ENCODE data around the gene MACF1.
A peak's percentile ranks its signal among the peaks of the same experiment; 100 is the strongest.

MACF1 gene

GRCh38 chr1:39310015-39310414 lies 105.5 kb downstream of the MACF1 start:
- no peak for DNase-seq (ENCODE audit: low spot score)

DNA sequence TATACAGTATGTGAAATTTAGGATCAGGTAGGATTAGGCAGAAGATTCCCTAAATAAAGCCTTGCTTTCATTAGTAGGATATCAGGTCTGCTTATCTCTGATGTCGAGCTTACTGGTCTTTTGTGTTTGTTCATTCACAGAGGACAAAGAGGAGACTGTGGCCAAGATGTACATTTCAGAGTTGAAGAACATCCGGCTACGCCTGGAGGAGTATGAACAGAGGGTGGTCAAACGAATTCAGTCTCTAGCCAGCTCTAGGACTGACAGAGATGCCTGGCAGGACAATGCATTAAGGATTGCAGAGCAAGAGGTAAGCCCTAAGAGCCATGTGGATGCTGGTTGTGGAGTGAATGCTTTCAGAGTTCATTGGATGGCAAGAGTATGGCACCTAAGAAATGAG lies 106.2 kb downstream of the MACF1 start:
- no peak for DNase-seq (ENCODE audit: low spot score)

GRCh38 chr1:39317111-39317510 lies 112.6 kb downstream of the MACF1 start:
- DNase-seq (ENCODE audit: low spot score): no peak

DNA sequence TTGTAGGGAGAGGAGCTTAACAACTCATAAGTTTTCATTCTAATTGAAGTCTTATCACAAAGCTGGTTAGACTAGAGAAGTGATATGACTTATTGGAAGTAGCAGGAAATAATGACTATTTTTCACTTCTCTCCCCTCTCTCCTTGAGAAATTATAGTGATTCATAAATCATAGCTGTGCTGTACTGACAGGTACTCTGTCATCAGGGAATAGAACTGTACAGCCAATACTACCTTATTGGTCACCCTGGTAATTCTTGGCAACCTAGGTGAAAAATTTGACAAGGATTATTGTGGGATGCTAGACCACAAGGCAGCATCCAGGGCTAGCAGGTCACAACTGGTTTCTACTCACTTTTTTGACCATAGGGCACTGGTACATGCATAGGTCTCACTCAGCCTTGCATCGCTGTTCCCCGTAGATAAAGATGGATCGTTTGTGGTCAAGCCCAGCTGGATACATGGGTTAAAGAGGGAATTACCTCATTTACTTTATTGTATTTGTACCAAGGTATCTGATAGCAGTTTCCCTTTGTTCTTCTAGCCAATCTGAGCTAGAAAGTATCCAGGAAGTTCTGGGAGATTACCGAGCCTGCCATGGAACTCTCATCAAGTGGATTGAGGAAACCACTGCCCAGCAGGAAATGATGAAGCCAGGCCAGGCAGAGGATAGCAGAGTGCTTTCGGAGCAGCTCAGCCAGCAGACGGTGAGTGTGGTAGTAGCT lies 113.6 kb downstream of the MACF1 start:
- DNase-seq (ENCODE audit: low spot score): no peak

GRCh38 chr1:39321979-39322378 lies 117.5 kb downstream of the MACF1 start:
- DNase-seq (ENCODE audit: low spot score): no peak

GRCh38 chr1:39322431-39322830 lies 117.9 kb downstream of the MACF1 start:
- DNase-seq (ENCODE audit: low spot score): no peak

GRCh38 chr1:39324888-39325287 lies 120.4 kb downstream of the MACF1 start:
- DNase-seq (ENCODE audit: low spot score): no peak

- DNase-seq (ENCODE audit: low spot score): no peak
Observed at GRCh38 chr1:39326836-39327235, 122.3 kb downstream of the MACF1 start.

DNA sequence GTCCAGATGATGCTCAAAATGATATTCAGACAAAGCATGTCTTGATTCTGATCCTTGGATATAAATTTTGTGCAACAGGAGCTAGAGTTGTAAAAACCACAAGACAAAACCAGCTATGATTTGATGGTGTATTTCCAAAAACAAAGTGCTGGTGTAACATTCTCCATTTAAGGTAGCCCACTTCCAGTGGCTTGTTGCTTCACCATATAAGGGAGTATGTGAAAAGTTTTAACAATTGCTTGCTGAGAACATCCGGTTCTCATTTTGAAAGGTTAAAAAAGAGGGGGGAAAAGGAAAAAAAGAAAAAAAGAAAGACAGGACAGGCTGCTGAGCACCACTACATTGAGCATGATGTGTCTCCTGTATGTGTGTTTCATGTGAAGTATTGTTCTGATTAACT lies 123.6 kb downstream of the MACF1 start:
- DNase-seq (ENCODE audit: low spot score): no peak

- DNase-seq (ENCODE audit: low spot score): no peak
Observed at GRCh38 chr1:39328586-39329121, 124.2 kb downstream of the MACF1 start.

DNA sequence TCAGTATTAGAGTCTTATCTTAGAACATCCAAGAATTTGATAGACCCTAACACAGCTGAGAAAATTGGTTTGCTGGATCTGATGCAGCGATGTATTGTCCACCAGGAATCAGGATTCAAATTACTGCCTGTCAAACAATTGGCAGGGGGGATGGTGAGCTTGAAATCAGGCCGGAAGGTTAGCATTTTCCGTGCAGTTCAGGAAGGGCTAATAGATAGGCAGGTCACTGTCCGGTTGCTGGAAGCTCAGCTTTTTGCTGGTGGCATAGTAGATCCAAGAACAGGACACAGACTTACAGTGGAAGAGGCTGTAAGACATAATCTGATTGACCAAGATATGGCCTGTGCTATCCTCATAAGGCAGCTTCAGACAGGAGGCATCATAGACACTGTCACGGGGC lies 127.2 kb downstream of the MACF1 start:
- peak; percentile 48 for DNase-seq (ENCODE audit: low spot score)

DNA sequence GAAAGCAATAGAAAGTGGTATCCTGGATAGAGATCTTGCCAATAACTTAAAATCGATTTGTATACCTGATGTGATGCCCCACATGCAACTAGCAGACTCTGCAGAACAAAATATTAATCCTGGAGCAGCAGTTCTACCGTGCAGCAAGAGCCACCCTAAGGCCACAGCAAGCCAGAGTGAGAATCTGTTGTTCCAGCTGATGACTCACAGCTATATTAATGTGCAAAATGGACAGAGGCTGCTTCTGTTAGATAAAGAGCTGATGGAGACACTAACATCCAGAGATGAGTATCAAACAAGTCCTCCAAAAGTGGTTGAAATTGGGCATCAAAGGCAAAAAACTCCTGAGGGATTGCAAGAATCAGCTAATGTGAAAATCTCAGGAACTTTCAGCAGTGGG lies 127.8 kb downstream of the MACF1 start:
- peak; percentile 71 for DNase-seq (ENCODE audit: low spot score)

GRCh38 chr1:39332828-39333227 lies 128.3 kb downstream of the MACF1 start:
- DNase-seq (ENCODE audit: low spot score): no peak

DNA sequence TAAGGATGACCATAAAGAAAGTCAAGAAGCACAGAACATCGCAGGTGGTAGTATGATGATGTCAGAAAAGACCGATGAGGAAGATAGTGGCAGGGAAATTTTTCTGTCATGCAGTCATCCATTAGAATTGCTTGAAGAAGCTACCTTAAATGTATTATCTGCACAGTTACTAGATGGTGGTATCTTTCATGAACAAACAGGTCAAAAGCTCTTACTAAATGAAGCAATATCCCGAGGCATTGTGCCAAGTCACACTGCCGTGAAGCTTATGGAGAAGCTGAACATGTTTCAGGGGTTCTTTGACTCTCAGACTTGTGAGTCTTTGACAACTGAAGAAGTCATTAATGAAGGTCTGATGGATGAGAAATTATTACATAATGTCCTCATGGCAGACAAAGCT lies 128.8 kb downstream of the MACF1 start:
- DNase-seq (ENCODE audit: low spot score): no peak

DNA sequence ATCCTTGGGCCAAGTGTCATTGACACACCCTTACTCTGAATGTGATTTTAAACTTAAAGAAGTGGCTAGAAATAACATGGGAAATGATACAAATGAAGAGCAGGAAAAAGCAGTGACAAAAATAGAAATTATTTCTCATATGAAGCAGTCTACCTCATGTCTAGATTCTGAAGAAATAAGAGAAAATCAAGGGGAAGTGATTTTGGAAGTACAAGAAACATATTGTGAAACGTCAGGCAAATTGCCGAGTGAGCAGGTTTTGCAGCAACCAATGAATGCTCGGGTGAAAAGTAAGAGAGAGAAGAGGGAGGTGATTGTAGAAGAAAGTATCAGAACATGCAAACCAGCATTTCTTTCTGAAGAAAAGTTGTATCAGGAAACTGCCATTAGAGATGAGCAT lies 130.7 kb downstream of the MACF1 start:
- DNase-seq (ENCODE audit: low spot score): no peak

DNA sequence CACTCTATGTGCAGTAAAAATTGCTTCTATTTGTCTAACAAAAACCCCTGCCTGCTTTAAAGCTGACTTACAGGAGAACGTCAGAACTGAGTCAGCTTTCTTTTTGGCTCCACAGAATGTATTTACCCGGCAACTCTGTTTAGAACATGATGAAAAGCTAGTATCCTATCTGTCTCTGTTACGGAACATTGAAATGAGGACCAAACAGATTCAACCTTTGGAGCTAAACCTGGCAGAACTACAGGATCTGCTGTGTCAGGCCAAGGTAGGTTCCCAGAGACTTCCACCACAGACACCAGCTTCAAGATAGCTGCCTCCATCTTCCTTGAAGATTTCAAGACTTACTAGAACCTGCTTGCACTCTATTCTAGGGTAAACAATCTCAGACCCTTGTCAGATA lies 132.6 kb downstream of the MACF1 start:
- no peak for DNase-seq (ENCODE audit: low spot score)

GRCh38 chr1:39342776-39343175 lies 138.3 kb downstream of the MACF1 start:
- DNase-seq (ENCODE audit: low spot score): no peak

DNA sequence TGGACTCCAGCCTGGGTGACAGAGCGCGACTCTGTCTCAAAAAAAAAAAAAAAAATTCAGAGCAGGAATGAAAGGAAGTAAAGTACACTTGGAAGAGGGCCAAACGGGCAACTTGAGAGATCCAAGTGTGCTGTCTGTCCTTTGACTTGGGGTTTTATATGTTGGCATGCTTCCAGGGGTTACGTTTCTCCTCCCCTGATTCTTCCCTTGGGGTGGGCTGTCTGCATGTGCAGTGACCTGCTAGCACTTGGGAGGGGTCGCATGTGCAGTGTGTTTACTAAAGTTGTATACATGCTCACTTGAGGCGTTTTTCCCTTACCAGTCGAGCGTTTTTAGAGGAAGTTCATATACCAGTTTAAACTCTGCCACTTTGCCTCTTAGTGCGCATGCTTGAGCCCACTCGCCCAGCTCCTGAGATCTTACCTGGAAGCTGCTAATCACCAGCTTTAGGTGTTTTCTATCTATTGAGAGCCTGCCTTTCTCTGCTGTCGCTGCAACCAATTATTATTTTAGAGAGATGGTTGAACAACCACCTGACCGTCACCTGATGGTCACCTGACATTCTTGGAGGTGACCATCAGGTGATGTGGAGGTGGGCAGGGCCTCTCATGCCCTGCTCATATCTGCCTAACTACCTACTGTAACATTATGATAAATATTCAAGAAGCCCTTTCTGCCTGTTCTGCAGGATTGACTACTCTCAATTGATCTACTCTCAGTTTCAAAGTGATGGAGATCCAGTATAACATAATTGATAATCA lies 140.1 kb downstream of the MACF1 start:
- DNase-seq (ENCODE audit: low spot score): no peak

DNA sequence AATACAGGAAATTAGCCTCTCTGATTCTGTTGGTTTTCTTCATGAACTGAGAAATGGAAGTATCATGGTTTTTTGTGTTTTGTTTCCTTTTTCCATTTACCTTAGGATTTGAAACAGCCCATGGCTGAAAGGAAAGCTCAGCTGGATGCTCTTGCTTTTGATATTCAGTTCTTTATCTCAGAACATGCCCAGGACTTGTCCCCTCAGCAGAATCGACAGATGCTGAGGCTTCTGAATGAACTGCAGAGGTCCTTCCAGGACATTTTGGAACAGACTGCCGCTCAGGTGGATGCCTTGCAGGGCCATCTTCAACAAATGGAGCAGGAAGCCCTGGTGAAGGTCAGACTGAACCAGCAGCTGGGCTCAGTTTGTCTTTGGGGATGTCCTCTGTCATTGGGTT lies 142.4 kb downstream of the MACF1 start:
- DNase-seq (ENCODE audit: low spot score): no peak

GRCh38 chr1:39348278-39348677 lies 143.8 kb downstream of the MACF1 start:
- no peak for DNase-seq (ENCODE audit: low spot score)

DNA sequence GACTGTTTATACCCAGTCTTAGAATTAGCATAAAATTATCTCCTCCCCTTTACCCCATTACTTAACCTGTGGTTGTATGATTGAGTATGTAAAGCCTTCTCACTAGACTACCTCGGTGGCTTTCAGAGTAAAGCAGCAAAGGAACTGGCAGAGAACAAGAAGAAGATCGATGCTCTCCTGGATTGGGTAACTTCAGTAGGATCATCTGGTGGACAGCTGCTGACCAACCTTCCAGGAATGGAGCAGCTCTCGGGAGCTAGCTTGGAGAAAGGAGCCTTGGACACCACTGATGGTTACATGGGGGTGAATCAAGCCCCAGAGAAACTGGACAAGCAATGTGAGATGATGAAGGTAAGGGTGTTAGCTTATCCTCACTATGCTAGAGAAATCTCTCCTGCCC lies 148.4 kb downstream of the MACF1 start:
- no peak for DNase-seq (ENCODE audit: low spot score)

GRCh38 chr1:39354572-39354971 lies 150.1 kb downstream of the MACF1 start:
- DNase-seq (ENCODE audit: low spot score): no peak

- DNase-seq (ENCODE audit: low spot score): no peak
Observed at GRCh38 chr1:39358491-39358890, 154.0 kb downstream of the MACF1 start.

All from globus pallidus (tissue), 1 donor.